ENCODE measurements around the gene DOCK8. TPM values are rescaled to one million over a fixed set of nuclear protein-coding genes. Genes with fewer than 3 reads are reported as not detected.

The DOCK8 gene
- total and polyA plus RNA-seq, 2 of the 4 experiments (the other 2 are of a cell fraction): not detected

DNA sequence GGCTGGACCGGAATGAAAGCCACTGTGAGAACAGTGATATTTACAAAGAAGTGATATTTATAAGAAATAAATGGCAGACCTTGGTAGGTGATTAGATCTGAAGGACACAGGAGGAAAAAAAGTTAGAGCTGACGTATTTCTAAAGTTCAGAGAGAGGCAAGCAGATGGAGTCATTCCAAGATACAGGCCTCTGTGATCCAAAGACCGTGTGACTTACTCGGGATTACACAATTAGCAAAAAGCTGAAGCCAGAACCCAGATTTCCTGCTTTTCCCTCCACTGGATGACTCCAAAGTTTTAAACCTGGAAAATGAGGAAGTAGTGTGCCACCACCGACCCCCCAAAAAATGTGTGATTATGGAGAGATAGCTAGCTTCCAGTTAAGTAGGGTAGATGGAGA is 3.1 kb upstream of the DOCK8 start:
- no peaks in the 10 kb centered on the region for H4K20me1 ChIP-seq (ENCODE audit: insufficient read depth, low read length)
- H3K36me3 ChIP-seq (ENCODE audit: control insufficient read depth, insufficient read depth, low read length): no peaks in the 10 kb centered on the region
- no peak overlapping the region for H2BK15ac ChIP-seq (ENCODE audit: low read depth, low read length)
- no peak overlapping the region for H3K18ac ChIP-seq (ENCODE audit: low read depth, low read length)
- POLR2A ChIA-PET (ENCODE audit: unreplicated experiment): no interaction called here
- H2AFZ ChIP-seq (replicated peaks; ENCODE audit: low read length, poor library complexity): no peak overlapping the region
- H3K4me3 ChIP-seq (ENCODE audit: insufficient read depth, low read depth, low read length): no peak overlapping the region
- H4K5ac ChIP-seq (ENCODE audit: low read depth, low read length): no peak overlapping the region
- in situ Hi-C loops (cut with MboI; ENCODE audit: low sequenced_read_pairs) (no loop called here), dilution Hi-C loops (cut with HindIII; ENCODE audit: low sequenced_read_pairs, unreplicated experiment) (no loop called here), intact Hi-C loops (cut with micrococcal nuclease) (no loop called here)
- DNase-seq (no peak), ATAC-seq (ENCODE audit: low read depth) (no peak)
- H2AK5ac ChIP-seq (ENCODE audit: low read depth, low read length): no peak overlapping the region
- H3K56ac ChIP-seq (ENCODE audit: extremely low read depth, insufficient read depth, low read length): no peak overlapping the region
- H4K8ac ChIP-seq (ENCODE audit: low read depth in 2 of 2, low read length in 2 of 2): no peak overlapping the region
- no peak overlapping the region for H3K27ac ChIP-seq (ENCODE audit: insufficient read depth, low read length)
- H3K23ac ChIP-seq (ENCODE audit: low read depth, low read length): no peak overlapping the region
- no peaks in the 10 kb centered on the region for H3K9me1 ChIP-seq (ENCODE audit: insufficient read depth, low read length)
- no TSS peak for BruUV-seq (replicated peaks)
- H3K4me1 ChIP-seq (ENCODE audit: control insufficient read depth, insufficient read depth, low read length): no peaks in the 10 kb centered on the region
- H3K4me2 ChIP-seq (ENCODE audit: low read depth, low read length): no peak overlapping the region
- no peak overlapping the region for H2BK5ac ChIP-seq (ENCODE audit: low read depth, low read length, poor library complexity, severe bottlenecking)
- CTCF ChIA-PET: interaction anchor here (0.6 kb wide), 1 partner anchor 74 kb away, joined by 3 read pairs; no protein-coding TSS in a partner anchor
- WGBS, 2 experiments (ENCODE audit: extremely low coverage in 2 of 2, insufficient read length in 1 of 2): 43% methylated on average over 1 of the region's 5 CpGs; no CpG with 5 or more reads in 1 of the 2 experiments
- no peaks in the 10 kb centered on the region for H3K79me1 ChIP-seq (ENCODE audit: low read depth in 1 of 2, low read length in 2 of 2)
- no peak overlapping the region for H3K9ac ChIP-seq (ENCODE audit: low read depth, low read length)
- TF ChIP-seq BHLHE40 (IDR thresholded peaks at IDR 0.05; ENCODE audit: low read depth, low read length) (no peak), CHD1 (IDR thresholded peaks at IDR 0.05; ENCODE audit: low read depth, low read length) (no peak), RCOR1 (IDR thresholded peaks at IDR 0.05; ENCODE audit: insufficient replicate concordance, low read length) (no peak), RFX5 (IDR thresholded peaks at IDR 0.05; ENCODE audit: low read depth, low read length) (no peak), RAD21 (IDR thresholded peaks at IDR 0.05; ENCODE audit: low read length) (no peak), SMC3 (IDR thresholded peaks at IDR 0.05; ENCODE audit: low read depth, low read length) (no peak)
- TF ChIP-seq, protein P1, sequence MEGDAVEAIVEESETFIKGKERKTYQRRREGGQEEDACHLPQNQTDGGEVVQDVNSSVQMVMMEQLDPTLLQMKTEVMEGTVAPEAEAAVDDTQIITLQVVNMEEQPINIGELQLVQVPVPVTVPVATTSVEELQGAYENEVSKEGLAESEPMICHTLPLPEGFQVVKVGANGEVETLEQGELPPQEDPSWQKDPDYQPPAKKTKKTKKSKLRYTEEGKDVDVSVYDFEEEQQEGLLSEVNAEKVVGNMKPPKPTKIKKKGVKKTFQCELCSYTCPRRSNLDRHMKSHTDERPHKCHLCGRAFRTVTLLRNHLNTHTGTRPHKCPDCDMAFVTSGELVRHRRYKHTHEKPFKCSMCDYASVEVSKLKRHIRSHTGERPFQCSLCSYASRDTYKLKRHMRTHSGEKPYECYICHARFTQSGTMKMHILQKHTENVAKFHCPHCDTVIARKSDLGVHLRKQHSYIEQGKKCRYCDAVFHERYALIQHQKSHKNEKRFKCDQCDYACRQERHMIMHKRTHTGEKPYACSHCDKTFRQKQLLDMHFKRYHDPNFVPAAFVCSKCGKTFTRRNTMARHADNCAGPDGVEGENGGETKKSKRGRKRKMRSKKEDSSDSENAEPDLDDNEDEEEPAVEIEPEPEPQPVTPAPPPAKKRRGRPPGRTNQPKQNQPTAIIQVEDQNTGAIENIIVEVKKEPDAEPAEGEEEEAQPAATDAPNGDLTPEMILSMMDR (conservative IDR thresholded peaks at IDR 0.05; ENCODE audit: low read depth, low read length): no peak
- no peak overlapping the region for H2BK20ac ChIP-seq (ENCODE audit: low read depth, low read length)
- H3K27me3 ChIP-seq (ENCODE audit: control insufficient read depth, insufficient read depth, low read length): peaks cover 23% of the 10 kb centered on the region
- H3K9me3 ChIP-seq (ENCODE audit: control insufficient read depth, insufficient read depth, low read length): no peaks in the 10 kb centered on the region
- H3K14ac ChIP-seq (replicated peaks; ENCODE audit: low read depth, low read length): no peak overlapping the region
- H3K4ac ChIP-seq (ENCODE audit: low read depth, low read length): no peak overlapping the region
- no peak overlapping the region for H2BK120ac ChIP-seq (ENCODE audit: low read depth, low read length)
- no peak overlapping the region for H4K91ac ChIP-seq (ENCODE audit: insufficient read depth, low read depth, low read length)
- H2AK9ac ChIP-seq (replicated peaks; ENCODE audit: low read depth, low read length, poor library complexity): no peak overlapping the region
